MG63 (cell line): Measurements from ENCODE around the gene LAMA4. TPM values are rescaled to one million over a fixed set of nuclear protein-coding genes. Genes with fewer than 3 reads are reported as not detected.
"Not testable (repeated sequence)": the region's sequence is repeated elsewhere in the genome, so short reads cannot be mapped to it uniquely, and the experiment has no call there.

Experiments used
- DNase-seq: peaks from one replicate; pipeline ENCODE4 v3.0.0-alpha.2; 2020
- H3K27me3 ChIP-seq: fragments of 250-450 bp; sonication (Bioruptor Pico); 2 replicates; pipeline ENCODE4 v1.5.1; 2020; ENCODE audit warnings: mild to moderate bottlenecking, moderate library complexity
- H3K36me3 ChIP-seq: fragments of 250-450 bp; sonication (Bioruptor Pico); 2 replicates; pipeline ENCODE4 v1.5.1; 2020; ENCODE audit warnings: mild to moderate bottlenecking, moderate library complexity
- H3K4me3 ChIP-seq: fragments of 250-450 bp; sonication (Bioruptor Pico); 2 replicates; pipeline ENCODE4 v1.5.1; 2020; ENCODE audit warnings: mild to moderate bottlenecking, moderate library complexity
- H3K9me3 ChIP-seq: fragments of 250-450 bp; sonication (Bioruptor Pico); 2 replicates; pipeline ENCODE4 v1.5.1; 2020; ENCODE audit warnings: mild to moderate bottlenecking, moderate library complexity
- total RNA-seq: library from RNA; depleted of rRNA; stranded (reverse); fragments of >200 nt; shearing (Covaris generic); gene quantifications from 2 replicates; pipeline ENCODE4 v1.2.3, GENCODE V29; 2014; ENCODE audit warnings: low replicate concordance

Gene LAMA4
- total RNA-seq, 1 experiment from 2014 or later: 13.0 TPM

GRCh38 chr6:112118034-112118433 lies 136.3 kb downstream of the LAMA4 start:
- H3K36me3 ChIP-seq: peaks cover 44% of the 10 kb centered on the region

GRCh38 chr6:112117554-112117953 lies 136.8 kb downstream of the LAMA4 start:
- no peaks in the 10 kb centered on the region for H3K9me3 ChIP-seq
- peaks cover 44% of the 10 kb centered on the region for H3K36me3 ChIP-seq
- H3K27me3 ChIP-seq: no peaks in the 10 kb centered on the region
- no peak overlapping the region for H3K4me3 ChIP-seq
- no peak for DNase-seq

More at GRCh38 chr6:112118034-112118433, 136.3 kb downstream of the LAMA4 start:
- Histone ChIP-seq H3K27me3 (no peaks in the 10 kb centered on the region), H3K9me3 (no peaks in the 10 kb centered on the region), H3K4me3 (no peak overlapping the region)
- no peak for DNase-seq

DNA sequence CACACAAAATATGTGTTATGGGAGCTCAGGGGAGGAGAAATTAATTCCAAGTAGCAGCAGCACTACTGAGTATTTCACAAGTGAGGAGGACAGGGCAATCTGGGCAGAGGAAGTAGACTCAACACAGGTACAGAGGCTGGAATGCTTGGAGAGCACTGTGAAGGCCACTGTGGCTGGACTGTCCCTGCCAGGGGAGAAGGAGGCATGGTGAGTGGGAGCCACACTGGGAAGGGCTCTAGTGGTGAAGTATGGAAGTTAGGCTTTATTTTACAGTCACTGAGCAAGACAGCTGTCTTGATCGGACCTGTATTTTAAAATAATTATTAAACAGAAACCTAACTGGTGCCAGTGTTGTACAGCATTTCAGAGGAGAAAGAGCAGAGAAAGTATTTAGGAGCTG lies 138.1 kb downstream of the LAMA4 start:
- Histone ChIP-seq H3K9me3 (no peaks in the 10 kb centered on the region), H3K4me3 (no peak overlapping the region), H3K27me3 (no peaks in the 10 kb centered on the region), H3K36me3 (peaks cover 37% of the 10 kb centered on the region)
- DNase-seq: no peak

DNA sequence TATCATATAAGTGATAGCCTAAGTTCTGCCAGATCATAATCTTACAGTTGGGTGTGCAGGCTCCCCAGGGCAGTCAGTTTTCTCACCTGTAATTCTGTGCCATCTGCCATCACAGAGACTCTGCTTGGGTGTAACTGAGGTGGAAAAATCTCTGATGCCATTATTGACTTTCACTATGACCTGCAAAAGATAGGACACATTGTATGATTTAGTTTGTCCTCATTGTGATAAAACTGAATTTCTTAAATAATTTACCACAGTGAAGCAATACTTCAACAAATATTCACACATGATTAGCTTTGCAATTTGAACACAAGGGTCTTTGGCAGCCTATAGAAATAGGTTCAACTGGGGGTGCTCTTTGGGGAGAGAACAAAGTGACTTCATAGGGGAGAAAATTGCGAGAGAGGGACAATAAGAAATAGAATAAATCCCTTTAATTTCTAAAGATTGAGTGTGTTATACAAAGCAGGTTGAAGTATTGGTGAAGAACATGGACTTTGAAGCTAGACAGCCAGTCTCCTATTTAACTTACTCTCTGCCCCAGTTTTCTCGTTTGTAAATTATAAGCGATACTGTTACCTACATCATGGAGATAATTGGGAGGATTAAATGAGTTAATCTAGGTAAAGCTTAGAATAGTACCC lies 139.7 kb downstream of the LAMA4 start:
- DNase-seq: no peak
- Histone ChIP-seq H3K4me3 (no peak overlapping the region), H3K9me3 (no peaks in the 10 kb centered on the region), H3K36me3 (peaks cover 29% of the 10 kb centered on the region), H3K27me3 (no peaks in the 10 kb centered on the region)

DNA sequence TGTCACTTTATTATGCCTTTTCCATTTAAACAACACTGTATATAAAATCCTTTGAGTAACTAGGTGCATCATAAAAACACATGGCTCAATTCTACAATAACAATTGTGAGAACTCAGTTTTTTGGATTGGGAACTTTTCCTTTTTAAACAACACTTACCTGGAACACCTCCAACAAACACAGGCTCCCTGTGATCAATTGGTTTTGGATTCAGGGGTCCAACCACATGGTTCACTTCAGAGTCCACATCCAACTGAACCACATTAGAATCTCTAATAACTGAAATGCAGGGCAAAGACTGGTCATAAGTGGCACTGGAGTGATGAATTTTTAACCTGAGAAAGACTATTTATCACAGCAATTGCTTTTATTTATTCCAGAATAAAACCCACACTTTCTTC lies 140.4 kb downstream of the LAMA4 start:
- H3K9me3 ChIP-seq: no peaks in the 10 kb centered on the region
- peaks cover 26% of the 10 kb centered on the region for H3K36me3 ChIP-seq
- DNase-seq: no peak
- no peak overlapping the region for H3K4me3 ChIP-seq
- no peaks in the 10 kb centered on the region for H3K27me3 ChIP-seq

GRCh38 chr6:112113431-112113830 lies 140.9 kb downstream of the LAMA4 start:
- DNase-seq: no peak
- H3K36me3 ChIP-seq: peaks cover 21% of the 10 kb centered on the region
- H3K27me3 ChIP-seq: no peaks in the 10 kb centered on the region
- no peak overlapping the region for H3K4me3 ChIP-seq
- no peaks in the 10 kb centered on the region for H3K9me3 ChIP-seq

DNA sequence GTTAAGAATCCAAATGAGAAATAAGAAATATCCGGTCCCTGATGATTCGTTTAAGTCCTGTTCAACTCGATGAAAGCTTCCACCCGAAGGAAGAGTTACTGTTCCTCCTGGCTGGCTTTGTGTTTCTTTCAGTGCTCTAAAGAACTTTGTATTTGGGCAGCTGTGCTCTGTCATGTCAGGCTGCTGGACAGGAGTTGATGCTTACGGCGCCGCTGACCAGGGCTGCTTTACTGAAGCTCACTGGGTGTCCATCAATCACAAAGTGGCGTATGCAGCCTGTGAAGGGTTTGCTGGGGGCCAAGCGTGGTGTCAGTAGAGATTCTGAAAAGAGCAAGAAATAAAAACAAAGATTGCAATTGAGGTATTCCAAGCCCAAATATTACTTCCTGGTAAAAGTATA lies 145.1 kb downstream of the LAMA4 start:
- no peaks in the 10 kb centered on the region for H3K9me3 ChIP-seq
- H3K36me3 ChIP-seq: peaks cover 13% of the 10 kb centered on the region; the same call in 1 of the 2 replicates
- no peak overlapping the region for H3K4me3 ChIP-seq
- H3K27me3 ChIP-seq: no peaks in the 10 kb centered on the region
- no peak for DNase-seq

- Histone ChIP-seq H3K27me3 (no peaks in the 10 kb centered on the region), H3K4me3 (no peak overlapping the region), H3K36me3 (peaks cover 3% of the 10 kb centered on the region; the same call in 1 of the 2 replicates), H3K9me3 (no peaks in the 10 kb centered on the region)
- DNase-seq: no peak
These were observed 147.8 kb downstream of the LAMA4 start for GRCh38 chr6:112106562-112106961.

DNA sequence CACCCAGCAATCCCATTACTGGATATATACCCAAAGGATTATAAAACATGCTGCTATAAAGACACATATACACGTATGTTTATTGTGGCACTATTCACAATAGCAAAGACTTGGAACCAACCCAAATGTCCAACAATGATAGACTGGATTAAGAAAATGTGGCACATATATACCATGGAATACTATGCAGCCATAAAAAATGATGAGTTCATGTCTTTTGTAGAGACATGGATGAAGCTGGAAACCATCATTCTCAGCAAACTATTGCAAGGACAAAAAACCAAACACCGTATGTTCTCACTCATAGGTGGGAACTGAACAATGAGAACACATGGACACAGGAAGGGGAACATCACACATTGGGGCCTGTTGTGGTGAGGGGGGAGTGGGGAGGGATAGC lies 148.3 kb downstream of the LAMA4 start:
- not testable (repeated sequence) for H3K4me3 ChIP-seq, DNase-seq, H3K36me3 ChIP-seq, H3K27me3 ChIP-seq, H3K9me3 ChIP-seq

- no peak for DNase-seq
- H3K4me3 ChIP-seq: no peak overlapping the region
These were observed 153.8 kb downstream of the LAMA4 start for GRCh38 chr6:112100561-112100960.

DNA sequence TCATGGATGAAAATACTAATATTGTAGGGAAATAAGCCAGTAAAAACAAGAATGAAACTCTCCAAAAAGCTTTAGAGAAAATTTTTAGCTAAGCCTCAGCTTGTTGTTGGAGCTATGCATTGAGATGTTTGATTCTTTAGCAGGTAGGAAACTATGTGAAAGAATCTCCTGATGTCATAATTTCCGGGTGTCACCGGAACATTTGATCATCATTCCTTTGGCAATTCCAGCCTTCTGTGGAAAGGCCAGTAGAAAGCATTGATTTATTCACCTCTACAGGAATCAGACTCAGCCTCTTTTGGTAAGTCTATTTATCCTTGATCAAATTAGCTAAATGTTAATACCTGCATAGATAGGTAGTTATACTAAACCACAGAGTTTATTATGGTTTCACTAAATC lies 157.5 kb downstream of the LAMA4 start:
- Histone ChIP-seq H3K27me3 (no peaks in the 10 kb centered on the region), H3K4me3 (no peak overlapping the region), H3K36me3 (no peaks in the 10 kb centered on the region), H3K9me3 (no peaks in the 10 kb centered on the region)
- no peak for DNase-seq

More at GRCh38 chr6:112100561-112100960, 153.8 kb downstream of the LAMA4 start:
- H3K27me3 ChIP-seq: no peaks in the 10 kb centered on the region
- H3K9me3 ChIP-seq: no peaks in the 10 kb centered on the region
- no peaks in the 10 kb centered on the region for H3K36me3 ChIP-seq

DNA sequence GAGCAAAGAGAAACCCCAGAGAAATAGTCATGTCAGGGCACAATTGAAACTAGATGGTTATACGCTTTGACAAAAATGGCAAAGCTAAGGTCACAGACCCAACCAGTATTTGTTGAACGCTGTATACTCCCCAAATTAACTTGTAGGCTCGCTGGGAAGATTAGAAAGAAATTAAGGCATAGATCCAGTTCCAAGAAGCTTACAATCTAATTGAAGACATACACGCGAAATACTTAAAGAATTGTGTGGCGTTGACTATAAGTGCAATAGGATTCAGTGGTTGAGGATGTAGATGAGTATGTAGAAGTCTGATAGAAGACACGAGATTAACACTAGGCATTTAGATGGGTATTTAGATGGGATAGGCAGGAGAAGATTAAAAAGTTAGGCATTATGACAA lies 166.5 kb downstream of the LAMA4 start:
- Histone ChIP-seq H3K9me3 (no peaks in the 10 kb centered on the region), H3K27me3 (no peaks in the 10 kb centered on the region), H3K36me3 (peaks cover 19% of the 10 kb centered on the region), H3K4me3 (peak overlapping the region; percentile 87)
- DNase-seq: no peak

GRCh38 chr6:112087136-112087911 lies 167.0 kb downstream of the LAMA4 start, which contains the start of the genes FAM229B and TUBE1:
TSS of gene FAM229B (plus strand) at chr6:112087591. CDS start at chr6:112099284, 11,693 bp downstream.
TSS of gene TUBE1 (minus strand) at chr6:112087482. CDS start at chr6:112087434, 48 bp downstream.
- no peaks in the 10 kb centered on the region for H3K27me3 ChIP-seq
- H3K36me3 ChIP-seq: peaks cover 19% of the 10 kb centered on the region
- peak; percentile 97 for DNase-seq
- H3K4me3 ChIP-seq: peak within 1 kb of the TSS; percentile 87
- no peaks in the 10 kb centered on the region for H3K9me3 ChIP-seq

- no peaks in the 10 kb centered on the region for H3K9me3 ChIP-seq
- peaks cover 19% of the 10 kb centered on the region for H3K36me3 ChIP-seq
- H3K27me3 ChIP-seq: no peaks in the 10 kb centered on the region
- H3K4me3 ChIP-seq: peak overlapping the region; percentile 87
- no peak for DNase-seq
These were observed 167.6 kb downstream of the LAMA4 start for GRCh38 chr6:112086744-112087135.

DNA sequence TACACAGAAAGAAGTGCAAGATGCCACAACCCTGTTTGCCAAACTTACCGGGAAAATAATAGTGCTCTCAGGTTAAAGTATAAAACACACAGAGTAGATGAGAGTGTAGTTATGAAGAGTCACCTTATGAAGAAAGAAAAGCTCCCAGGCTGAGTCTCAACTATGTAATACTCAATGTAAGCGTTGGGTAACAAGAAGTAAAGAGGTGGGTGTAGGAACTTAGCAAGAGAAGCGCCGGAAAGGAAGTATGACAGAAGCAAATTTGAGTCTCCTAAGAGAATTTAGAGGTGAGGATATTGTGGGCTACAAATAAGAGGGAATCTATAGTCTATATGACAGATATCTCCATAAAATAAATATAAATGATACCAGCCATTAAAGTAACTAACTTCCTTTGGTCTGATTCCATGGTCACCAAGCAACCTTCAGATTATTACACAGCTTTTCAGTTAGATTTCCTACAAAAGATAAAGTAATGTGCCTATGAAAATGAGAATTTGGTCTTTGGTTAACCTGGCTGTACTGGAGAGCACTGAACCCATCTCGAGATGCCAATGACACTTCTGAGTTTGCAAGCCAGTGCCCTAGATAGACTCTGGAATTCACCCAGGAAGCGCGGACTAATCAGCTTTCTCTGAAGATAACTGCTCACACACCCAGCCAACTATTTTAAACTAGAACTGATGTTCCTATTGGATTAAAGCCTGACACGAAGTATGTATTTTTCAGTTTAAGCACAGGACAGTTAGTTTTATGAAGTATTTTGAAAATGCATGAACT lies 168.9 kb downstream of the LAMA4 start:
- no peaks in the 10 kb centered on the region for H3K9me3 ChIP-seq
- H3K27me3 ChIP-seq: no peaks in the 10 kb centered on the region
- H3K4me3 ChIP-seq: peak overlapping the region; percentile 87; the same call in 1 of the 2 replicates
- peaks cover 27% of the 10 kb centered on the region for H3K36me3 ChIP-seq
- DNase-seq: no peak

- H3K27me3 ChIP-seq: no peaks in the 10 kb centered on the region
- H3K36me3 ChIP-seq: peaks cover 38% of the 10 kb centered on the region
- DNase-seq: no peak
These were observed 172.8 kb downstream of the LAMA4 start for GRCh38 chr6:112081569-112081968.

GRCh38 chr6:112066606-112067005 lies 187.8 kb downstream of the LAMA4 start:
- no peak for DNase-seq
- H3K9me3 ChIP-seq: no peaks in the 10 kb centered on the region

More at GRCh38 chr6:112081569-112081968, 172.8 kb downstream of the LAMA4 start:
- Histone ChIP-seq H3K9me3 (no peaks in the 10 kb centered on the region), H3K4me3 (no peak overlapping the region)

More at GRCh38 chr6:112066606-112067005, 187.8 kb downstream of the LAMA4 start:
- Histone ChIP-seq H3K4me3 (no peak overlapping the region), H3K27me3 (no peaks in the 10 kb centered on the region), H3K36me3 (peaks cover 6% of the 10 kb centered on the region)
